Stimulated activated CD8-positive, alpha-beta memory T cell treated with anti-CD3 and anti-CD28 coated beads, Interleukin-12 subunit alpha, Interleukin-12 subunit beta, amount 100 ng/mL, for 4 hours (primary cell): ENCODE data around the gene FGFR4.
"Not testable (repeated sequence)": the region's sequence is repeated elsewhere in the genome, so short reads cannot be mapped to it uniquely, and the experiment has no call there.

Experiments used
- DNase-seq: peaks from one replicate; pipeline ENCODE4 v3.0.0-alpha.2; 2020; ENCODE audit warnings: low read depth

Gene FGFR4

GRCh38 chr5:177086654-177087397 lies at the start of gene FGFR4:
TSS of gene FGFR4 (plus strand) at chr5:177086915. CDS start at chr5:177089603, 2,688 bp downstream.
- peak; percentile 39 for DNase-seq

- DNase-seq, result no peak
Observed at GRCh38 chr5:177036921-177037320, 49.8 kb upstream of the FGFR4 start.

DNA sequence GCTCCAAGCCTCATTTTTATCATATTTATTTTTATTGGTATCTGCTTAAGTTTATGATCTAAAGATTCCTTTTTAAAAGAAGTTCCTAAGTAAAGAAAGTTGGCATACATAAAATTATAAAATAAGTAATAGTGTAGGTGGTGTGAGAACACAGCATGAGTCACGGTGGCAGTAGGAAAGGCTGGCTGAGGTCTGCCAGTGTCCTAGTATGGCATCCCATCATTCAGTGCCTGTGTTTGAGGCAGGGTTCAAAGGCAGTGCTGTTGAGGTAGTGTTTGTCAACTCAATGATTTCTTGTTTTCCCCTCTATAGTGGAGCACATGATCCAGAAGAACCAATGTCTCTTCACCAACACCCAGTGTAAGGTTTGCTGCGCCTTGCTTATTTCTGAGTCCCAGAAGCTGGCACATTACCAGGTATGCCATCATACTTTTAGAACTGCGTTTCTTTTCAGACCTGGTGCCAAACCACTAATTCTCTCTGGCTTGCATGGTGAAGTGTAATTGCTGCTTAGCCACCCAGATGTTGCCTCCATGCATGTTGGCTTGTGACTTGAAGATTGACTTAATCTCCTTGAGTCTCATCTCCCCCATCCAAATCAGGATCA lies 45.8 kb upstream of the FGFR4 start:
- DNase-seq, result no peak

- DNase-seq, result no peak
Observed at GRCh38 chr5:177041936-177042335, 44.8 kb upstream of the FGFR4 start.

- no peak for DNase-seq
Observed at GRCh38 chr5:177043114-177043513, 43.6 kb upstream of the FGFR4 start.

DNA sequence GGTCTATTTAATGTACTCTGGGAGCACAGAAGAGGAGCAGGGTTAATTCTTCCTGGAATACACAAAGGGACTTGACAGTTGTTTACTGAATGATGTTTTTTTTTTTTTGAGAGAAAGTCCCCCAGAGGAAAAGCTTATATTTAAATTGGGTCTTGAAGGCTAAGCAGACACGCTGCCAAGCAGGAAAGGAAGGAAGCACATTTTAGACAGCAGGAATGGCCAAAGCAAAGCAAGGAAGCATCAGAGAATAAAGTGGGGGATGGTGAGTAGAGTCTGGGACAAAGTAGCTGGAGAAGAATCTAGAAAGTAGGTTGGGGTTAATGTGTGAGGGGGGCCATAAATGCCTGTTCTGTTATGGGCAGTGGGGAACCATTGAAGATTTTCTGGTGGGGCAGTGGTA lies 42.8 kb upstream of the FGFR4 start:
- DNase-seq, result no peak

- no peak for DNase-seq
Observed at GRCh38 chr5:177044641-177045040, 42.1 kb upstream of the FGFR4 start.

GRCh38 chr5:177045631-177046030 lies 41.1 kb upstream of the FGFR4 start:
- DNase-seq, result no peak

GRCh38 chr5:177048531-177048930 lies 38.2 kb upstream of the FGFR4 start:
- DNase-seq, result not testable (repeated sequence)

- no peak for DNase-seq
Observed at GRCh38 chr5:177049285-177049684, 37.4 kb upstream of the FGFR4 start.

DNA sequence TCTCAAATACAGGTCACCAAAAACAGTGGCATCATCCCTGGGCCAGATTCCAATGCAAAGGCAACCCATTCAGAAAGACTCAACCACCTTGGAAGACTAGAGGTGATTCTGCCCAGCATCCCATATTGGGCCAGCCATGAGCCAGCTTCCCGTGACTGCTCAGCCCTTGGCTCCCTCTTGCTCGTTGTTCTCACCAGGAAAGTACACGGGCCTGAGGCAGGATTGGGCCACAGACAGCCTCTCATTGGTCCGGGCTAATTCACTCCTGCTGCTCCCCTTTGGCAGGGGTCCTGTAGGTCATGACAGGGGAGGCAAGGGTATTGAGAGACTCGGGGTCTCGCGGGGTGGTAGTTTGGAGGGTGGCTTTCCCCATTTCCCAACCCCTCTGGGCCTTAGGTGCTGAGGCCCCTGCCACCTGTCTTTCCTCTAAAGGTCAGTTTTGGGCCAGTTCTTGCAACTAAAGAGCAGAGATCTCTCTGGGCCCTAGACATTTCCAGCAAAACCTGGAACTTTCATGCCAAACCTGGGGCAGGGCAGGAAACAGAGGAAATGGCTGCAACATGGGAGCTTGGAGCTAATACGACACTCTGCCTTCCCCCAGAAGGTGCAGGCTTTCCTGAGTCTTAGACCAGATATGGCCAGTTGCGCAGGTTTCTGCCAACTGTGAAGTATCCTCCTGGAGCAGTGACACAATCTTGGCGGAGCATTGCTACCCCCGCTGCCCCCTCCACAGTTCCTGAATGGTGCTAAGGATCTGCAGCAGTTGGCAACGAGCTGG lies 22.0 kb upstream of the FGFR4 start:
- no peak for DNase-seq

GRCh38 chr5:177065491-177065890 lies 21.2 kb upstream of the FGFR4 start:
- no peak for DNase-seq

DNA sequence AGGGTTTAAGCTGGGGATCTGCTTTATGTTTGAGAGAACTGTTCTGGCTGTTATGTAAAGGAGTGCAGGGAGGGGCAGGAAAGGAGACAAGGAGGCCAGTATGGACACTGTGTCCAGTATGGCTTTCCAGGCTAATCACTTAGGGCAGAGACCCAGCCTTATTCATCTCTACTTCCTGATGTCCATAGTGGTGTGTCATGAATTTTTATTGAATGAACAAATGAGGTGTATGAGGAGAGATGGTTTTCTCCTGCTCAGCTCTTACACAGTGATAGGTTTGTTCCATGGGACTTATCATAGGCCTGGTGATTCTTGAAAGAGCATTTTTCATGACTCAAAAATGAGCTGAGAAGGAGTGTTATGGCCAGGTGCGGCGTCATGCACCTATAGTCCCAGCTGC lies 20.5 kb upstream of the FGFR4 start:
- DNase-seq, result no peak

DNA sequence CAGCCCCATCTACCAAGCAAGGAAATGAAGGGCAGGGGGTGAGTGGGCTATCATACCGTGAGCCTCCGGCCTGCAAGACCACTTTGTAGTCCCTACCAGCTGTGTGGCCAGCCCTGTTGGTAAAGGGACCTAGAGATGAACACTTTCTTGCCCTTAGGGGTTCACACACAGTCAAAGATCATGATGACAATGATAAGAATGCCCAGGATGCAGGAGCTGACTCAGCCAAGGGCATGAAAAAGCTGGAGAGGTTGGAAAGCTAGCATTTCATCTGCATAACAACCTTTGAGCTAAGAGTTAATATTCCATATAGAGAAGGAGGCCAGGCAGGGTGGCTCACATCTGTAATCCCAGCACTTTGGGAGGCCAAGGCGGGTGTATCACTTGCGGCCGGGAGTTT lies 19.2 kb upstream of the FGFR4 start:
- DNase-seq, result no peak

DNA sequence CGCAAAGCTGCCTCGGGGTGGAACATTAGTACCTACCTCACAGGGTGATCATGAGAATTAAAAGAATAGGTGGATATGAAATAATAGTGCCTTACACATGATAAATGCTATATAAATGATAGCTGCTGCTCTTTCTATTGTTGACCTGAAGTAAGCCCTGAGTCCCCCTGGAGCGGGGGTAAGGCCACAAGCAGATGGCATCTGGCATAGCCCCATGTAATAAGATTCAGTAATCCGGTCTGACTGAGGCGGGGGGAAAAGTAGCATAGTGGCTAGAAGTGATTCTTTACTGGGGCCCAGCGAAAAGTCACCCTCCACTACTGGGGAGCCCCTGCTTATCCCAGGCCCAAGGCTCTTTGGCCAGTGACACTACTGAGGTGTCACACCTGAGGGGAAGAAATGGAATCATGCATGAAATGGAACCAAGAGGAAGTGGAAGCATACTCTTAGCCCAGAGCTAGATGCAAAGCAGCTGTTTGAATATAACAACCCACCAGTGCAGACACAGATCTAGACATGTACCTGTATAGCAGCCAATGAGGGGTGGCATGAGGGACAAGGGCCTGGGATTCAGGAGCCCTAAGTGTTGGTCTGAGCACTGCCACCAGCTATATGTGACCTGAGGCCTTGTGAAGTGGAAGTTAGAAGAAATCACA lies 16.1 kb upstream of the FGFR4 start:
- no peak for DNase-seq

DNA sequence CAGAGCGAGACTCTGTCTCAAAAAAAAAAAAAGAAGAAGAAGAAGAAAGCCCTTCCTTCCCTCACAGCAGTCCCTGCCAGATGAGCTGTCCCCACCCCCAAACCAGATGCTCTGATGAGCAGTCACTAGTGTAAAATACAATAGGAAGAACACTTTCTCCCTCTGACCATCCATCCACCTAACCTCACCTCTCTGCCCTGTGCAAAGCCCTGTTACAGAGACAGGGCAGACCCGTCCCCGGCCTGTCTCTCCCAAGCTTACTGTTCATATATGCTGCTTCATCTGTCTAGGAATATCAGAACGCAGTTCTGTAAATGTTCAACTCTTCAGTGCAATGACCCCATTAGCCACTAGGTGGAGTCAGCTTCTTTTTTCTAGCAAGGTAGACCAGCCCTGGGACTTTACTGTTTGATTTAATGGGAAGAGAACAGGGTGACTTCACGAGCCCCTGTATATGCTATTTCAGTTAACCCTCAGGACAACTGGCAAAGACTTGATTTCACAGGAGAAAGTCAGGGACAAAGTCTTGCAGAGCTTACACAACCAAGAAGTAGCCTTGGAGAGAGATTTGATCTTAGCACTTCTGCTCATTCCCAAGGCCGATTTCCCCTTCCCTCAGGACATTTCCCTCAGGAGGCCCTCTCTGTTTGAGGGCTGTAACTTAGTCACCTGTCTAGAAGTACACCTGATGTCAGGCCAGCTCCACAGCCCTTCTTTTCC lies 14.9 kb upstream of the FGFR4 start:
- DNase-seq, result no peak

GRCh38 chr5:177077335-177077734 lies 9.4 kb upstream of the FGFR4 start:
- DNase-seq, result no peak

DNA sequence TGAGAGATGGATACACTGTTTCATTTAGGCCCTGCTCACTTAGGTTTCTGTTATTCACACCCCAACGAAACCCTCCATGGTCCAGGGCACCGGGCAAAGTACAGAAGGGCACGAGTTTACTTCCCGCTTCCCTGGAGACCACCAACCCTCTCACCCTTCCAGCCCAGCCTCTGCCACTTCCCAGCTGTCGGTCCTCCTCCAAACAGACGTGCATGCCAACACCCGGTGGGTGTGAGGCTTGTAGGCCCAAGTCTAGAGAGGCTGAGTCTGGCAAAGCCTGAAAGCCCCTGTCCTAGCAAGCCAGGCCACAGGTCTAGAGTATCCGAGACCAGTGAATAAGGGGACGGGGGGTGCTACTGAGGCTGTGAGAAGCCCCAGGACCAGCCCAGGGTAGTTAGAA lies 7.1 kb upstream of the FGFR4 start:
- DNase-seq, result no peak

DNA sequence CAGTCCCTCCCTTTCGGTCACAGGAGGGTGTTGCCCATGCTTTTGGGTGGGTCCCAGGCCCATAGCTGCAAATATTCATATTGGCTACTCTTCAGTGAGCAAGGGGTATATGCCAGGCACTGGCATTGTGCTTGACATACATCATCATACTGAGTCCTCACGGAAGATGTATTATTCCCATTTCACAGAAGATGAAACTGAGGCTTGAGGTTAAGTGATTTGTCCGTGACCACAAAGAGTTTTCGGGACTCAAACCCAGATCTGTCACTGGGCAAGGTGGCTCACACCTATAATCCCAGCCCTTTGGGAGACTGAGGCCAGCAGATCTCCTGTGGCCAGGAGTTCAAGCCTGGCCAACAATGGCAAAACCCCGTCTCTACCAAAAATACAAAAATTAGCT lies 6.5 kb upstream of the FGFR4 start:
- no peak for DNase-seq

DNA sequence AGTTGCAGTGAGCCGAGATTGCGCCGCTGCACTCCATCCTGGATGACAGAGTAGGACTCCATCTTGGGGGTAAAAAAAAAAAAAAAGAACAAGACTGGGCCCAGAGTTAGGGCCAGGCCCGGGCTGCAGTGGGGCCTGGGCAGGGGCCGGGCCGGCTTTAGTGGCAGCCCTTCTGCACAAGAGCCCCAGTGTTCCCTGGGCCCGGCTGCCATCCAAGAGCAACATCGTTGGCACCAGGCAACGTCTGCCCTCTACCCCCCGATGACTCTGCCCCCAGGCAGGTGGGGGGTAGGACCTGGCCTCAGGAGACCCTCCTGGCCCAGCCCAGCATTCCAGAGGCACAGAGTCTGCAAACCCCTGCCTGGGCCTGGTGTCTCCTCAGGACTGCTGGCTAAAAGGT lies 4.9 kb upstream of the FGFR4 start:
- no peak for DNase-seq

DNA sequence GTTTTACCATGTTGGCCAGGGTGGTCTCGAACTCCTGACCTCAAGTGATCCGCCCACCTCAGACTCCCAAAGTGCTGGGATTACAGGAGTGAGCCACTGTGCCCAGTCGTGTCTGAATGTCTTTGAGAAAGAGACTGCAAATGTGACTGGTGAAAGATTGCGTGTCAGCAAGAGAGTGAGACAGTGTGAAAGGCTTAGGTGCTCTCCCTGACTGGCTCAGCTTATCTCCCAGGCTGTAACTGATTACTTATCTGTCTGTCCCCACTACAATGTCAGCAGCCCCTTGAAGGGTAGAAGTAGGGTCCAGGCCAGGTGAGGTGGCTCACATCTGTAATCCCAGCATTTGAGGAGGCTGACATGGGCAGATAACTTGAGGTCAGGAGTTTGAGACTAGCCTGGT lies 3.4 kb upstream of the FGFR4 start:
- no peak for DNase-seq

GRCh38 chr5:177084175-177084574 lies 2.5 kb upstream of the FGFR4 start:
- DNase-seq, result no peak
